Right ventricle myocardium inferior (tissue), 1 donor: Measurements from ENCODE around the gene DNPEP. TPM values are rescaled to one million over a fixed set of nuclear protein-coding genes. Genes with fewer than 3 reads are reported as not detected.
A peak's percentile ranks its signal among the peaks of the same experiment; 100 is the strongest.

Source experiments
- ATAC-seq: fragments of 200-7000 bp; cut with Tn5 transposase; one replicate; pipeline ENCODE4 v1.9.1; 2020; ENCODE audit warnings: mild to moderate bottlenecking, moderate library complexity
- DNase-seq: peaks from one replicate; pipeline ENCODE4 v3.0.0; 2021; ENCODE audit errors: missing footprints
- intact Hi-C: fragments of 100-400 bp; cut with DNase I; formaldehyde crosslinking; loops from one replicate; pipeline ENCODE4 v1.11.0; 2022
- long read RNA-seq: library from polyadenylated mRNA; unstranded; transcript quantifications from one replicate; pipeline ENCODE4 v2.0.0, GENCODE V29; 2021
- total RNA-seq: library from RNA; stranded (reverse); fragmentation: NEBNext Ultra II Directional; extraction: Animal tissue kit (Norgen Biotek cat#: 25700); gene quantifications from one replicate; pipeline ENCODE4 v1.2.1, GENCODE V29; 2021
- donor health status: DM: no; HTN: yes; CAD: no; lungs with severe emphysema.

DNPEP gene
- 66.6 TPM for total RNA-seq
- long read RNA-seq, transcript DNPEP-203 (15 exons, 1,657 nt): minor isoform, 7 of 94 reads
- long read RNA-seq, transcript DNPEP-201 (15 exons, 2,425 nt): major isoform, 65 of 94 reads
- long read RNA-seq, partial matches to known transcripts: 9 of 94 reads
- long read RNA-seq, other reads (novel, unspliced or antisense): 10 of 94 reads

DNA sequence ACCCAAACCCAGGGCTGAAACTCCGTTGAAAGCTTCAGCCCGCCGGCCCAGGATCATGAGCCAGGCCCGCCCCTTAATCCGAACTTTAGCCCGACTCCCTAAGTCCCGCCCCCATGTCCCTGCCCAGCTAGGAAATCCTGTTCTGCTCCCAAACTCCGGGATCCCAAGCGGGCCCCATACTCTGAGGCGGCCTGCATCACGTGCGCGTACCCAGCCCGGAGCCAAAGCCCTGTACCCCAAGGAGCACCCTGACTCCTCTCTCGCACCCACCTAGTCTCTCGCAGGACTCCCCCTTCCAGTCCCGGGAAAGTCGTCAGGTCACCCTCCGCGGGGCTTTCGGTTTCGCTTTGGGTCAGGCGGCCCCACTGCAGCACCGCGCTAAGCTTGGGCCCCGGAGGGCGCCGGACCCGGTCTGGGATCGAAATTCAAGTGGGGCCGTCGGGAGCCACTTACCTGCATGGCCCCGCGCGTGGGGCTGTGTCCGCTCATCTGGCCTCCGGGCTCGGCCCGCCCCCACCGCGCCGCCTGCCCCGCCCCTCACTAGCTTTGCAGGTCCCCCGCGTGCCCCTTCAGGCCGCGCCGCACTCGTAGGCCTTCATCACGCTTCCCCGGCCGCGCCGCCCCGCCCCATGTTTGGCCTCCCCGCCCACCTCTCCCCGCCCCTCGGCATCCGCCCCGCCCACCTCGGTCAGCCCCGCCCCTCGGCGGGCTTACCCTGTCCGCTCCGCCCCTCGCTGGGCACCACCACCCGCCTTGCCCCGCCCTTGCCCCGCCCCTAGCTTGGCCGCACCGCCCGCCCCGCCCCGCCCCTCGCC lies at the start of gene DNPEP:
DNPEP (minus strand) TSS at position 607 of the 815 bp plus-strand sequence; CDS start at position 489, 118 bp downstream.
- intact Hi-C loops: loop anchor here (5.0 kb wide), 2 partner anchors 110 to 210 kb away; partner anchors contain the start of genes CNPPD1, DNAJB2 and RETREG2
- DNase-seq (peak; percentile 98), ATAC-seq (peak; percentile 81)

DNA sequence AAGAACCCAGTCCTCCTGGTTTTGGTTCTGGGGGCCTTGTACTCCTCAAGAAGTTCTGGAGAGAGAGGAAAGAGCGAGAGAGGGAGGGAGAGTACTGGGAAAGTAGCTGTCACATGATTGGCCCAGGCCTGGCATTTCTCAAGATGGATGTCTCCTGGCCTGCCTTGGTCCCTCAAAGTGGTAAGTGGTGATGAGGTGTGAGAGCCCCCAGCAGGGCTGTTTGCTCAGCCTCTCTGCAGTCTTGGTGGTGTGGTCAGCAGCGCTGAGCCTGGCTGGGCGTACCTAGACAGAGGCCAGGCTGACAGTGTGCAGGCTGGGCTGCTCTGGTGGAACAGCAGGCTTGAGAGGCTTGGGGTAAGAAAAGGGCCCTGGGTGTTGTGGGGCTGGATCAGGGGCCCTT lies 49.4 kb upstream of the DNPEP start:
- intact Hi-C loops: no loop called here
- DNase-seq: no peak

DNA sequence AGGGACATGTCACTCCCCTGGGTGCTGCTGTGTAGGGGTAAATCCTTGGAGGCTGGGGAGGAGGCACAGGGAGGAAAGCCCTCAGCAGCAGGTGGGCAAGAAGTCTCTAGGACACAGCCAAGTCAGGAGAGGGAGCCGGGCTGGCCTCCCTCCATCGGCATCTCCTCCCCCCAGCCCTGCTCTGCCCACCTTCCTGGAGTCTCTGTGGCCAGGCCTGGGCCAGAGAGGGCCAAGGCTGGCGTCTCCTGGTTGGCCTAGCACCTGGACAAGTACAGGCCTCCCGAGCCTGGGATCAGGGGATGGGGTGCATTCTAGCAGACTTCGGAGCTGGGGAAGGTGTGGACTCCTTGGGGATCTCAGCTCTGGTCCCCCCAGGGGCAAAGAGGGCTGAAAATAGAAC lies 48.8 kb upstream of the DNPEP start:
- intact Hi-C loops: no loop called here
- DNase-seq (no peak), ATAC-seq (no peak)

More for the DNA sequence above, 49.4 kb upstream of the DNPEP start:
- ATAC-seq: no peak

DNA sequence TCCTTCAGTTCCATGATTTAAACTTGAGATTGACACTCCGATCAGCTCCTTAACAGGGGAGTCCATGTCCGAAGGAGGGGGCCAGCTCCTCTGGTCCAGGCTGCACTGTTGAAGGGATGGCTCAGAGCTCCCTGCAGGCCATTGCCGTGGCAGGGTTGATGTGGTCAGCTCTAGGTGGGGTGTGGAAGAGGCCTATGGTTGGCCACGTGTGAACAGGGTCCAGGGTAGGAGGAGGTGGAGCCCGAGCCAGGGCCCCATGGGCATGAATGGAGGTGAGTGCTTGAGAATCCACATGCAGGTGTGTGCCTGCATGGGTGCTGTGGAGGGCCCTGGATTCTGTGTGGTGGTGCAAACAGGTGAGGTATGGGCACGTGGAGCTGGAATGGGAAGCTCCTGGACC lies 48.0 kb upstream of the DNPEP start:
- intact Hi-C loops: loop anchor here (2.0 kb wide), 1 partner anchor 17 kb away; no protein-coding TSS in a partner anchor
- no peak for DNase-seq
- no peak for ATAC-seq

DNA sequence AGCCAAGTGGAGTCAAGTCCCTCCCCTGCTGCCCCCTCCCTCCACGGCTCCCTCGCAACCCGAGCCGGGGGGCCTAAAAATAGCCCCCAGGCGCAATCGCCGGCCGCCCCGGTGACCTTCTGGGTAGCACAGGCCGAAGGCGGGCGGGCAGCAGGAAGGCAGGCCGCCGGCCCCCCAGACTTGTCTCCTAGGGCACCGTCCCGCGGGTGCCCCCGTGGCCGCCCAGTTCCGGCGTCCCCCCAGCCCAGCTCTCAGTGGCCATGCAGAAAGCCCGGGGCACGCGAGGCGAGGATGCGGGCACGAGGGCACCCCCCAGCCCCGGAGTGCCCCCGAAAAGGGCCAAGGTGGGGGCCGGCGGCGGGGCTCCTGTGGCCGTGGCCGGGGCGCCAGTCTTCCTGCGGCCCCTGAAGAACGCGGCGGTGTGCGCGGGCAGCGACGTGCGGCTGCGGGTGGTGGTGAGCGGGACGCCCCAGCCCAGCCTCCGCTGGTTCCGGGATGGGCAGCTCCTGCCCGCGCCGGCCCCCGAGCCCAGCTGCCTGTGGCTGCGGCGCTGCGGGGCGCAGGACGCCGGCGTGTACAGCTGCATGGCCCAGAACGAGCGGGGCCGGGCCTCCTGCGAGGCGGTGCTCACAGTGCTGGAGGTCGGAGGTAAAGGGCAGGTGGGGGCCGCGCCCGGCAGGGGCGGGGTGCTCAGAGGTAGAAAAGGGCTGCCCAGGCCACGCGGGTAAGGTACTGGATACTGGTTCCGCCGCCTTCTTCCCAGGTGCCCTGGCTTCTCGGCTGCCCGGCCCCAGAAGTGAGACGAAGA lies 47.2 kb upstream of the DNPEP start, which contains the start of gene SPEG:
SPEG (plus strand) TSS at position 126 of the 808 bp plus-strand sequence; CDS start at position 261, 135 bp downstream.
- ATAC-seq (peak; percentile 35), DNase-seq (no peak)
- intact Hi-C loops: loop anchor here (1.0 to 5.0 kb wide), 3 partner anchors 18 to 42 kb away; no protein-coding TSS in a partner anchor

DNA sequence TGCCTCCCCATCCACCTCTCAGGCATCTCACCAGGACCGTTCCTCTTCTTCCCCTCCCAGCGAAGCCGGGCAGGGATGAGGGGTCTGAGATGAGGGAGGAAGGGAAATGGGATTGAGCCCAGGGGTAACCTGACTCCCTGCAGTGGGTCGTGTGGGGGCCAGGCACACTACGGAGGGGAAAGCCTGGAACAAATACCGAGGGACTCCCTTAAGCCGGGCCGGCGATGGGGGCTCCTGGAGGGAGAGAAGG lies 46.7 kb upstream of the DNPEP start:
- DNase-seq (no peak), ATAC-seq (no peak)
- intact Hi-C loops: loop anchor here (1.0 to 5.0 kb wide), 3 partner anchors 18 to 43 kb away; no protein-coding TSS in a partner anchor

DNA sequence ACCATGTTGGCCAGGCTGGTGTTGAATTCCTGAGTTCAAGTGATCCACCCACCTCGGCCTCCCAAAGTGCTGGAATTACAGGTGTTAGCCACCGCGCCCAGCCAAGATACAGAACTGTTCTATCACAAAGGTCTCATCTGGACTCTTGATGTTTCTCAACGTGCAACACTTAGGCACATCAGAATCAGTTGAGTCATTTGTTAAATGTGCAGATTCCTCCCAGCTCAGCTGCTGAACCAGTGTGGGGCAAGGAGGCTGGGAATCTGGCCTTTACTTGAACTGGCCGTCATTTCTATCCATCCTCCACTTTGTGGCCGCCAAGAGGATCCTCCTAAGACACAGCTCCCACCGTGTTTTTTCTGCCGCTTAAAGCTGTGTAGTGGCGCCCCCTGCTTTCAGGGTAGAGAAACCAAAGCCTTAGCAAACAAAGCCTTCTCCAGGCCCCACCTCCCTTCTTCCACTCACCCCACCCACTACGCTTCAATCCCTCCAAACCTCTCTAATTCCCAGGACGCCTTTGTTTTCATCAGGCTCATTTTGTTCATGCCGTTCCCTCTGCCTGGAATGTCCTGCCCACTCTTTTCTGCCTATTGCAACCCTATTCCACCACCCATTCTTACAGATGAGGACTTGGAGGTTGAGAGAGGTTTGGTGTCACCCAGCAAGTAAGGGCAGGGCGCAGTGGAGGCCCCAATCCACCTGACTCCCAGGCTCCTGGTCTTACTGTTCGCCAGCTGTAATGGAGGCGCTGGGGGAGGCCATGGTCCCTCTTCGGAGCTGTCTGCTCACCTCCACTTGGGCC lies 46.2 kb upstream of the DNPEP start:
- ATAC-seq (peak; percentile 36), DNase-seq (no peak)
- intact Hi-C loops: loop anchor here (1.0 to 5.0 kb wide), 3 partner anchors 19 to 43 kb away; no protein-coding TSS in a partner anchor

DNA sequence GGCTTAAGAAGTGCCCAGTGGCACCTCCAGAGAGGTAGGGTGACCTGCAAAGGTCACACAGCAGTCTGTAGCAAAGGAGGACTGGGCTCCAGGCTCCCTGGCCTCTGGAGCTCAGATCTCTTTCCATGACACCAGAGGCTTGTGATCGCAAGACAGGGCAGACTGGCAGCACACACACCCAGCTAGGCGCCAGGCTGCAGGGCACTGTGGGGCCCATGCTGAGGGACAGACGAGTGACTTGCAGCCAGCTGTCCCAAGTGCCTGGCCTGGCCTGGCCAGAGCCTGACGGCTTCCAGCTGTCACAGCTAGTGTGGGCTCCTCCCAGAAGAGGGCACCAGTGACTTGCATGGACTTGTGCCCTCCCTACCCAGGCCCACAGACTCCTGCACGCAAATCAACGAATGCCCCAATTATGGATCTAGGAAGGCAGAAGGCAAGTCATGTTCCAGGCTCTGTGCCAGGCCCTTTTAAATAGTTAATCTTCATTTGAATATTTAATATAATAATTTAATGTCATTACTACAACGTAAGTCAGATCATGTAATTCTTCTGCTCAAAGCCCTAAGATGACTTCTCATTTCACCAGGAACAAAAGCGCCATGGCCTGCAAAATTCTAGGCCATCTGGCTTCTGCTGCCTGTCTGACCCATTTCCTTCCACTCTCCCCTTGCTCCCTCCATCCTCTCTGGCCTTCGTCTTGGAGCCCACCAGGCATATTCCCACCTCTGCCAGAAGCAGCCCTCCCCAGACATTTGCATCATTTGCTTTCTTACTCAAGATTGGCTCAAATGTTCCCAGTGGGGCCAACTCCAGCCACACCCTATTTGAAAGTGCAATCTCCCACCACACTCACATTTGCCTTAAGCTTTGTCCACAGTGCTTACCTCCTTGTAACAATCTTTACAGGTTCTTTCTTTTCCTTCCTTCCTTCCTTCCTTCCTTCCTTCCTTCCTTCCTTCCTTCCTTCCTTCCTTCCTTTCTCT lies 43.2 kb upstream of the DNPEP start:
- peak; percentile 80 for ATAC-seq
- no peak for DNase-seq
- intact Hi-C loops: loop anchor here (5.0 kb wide), 1 partner anchor 46 kb away; no protein-coding TSS in a partner anchor

DNA sequence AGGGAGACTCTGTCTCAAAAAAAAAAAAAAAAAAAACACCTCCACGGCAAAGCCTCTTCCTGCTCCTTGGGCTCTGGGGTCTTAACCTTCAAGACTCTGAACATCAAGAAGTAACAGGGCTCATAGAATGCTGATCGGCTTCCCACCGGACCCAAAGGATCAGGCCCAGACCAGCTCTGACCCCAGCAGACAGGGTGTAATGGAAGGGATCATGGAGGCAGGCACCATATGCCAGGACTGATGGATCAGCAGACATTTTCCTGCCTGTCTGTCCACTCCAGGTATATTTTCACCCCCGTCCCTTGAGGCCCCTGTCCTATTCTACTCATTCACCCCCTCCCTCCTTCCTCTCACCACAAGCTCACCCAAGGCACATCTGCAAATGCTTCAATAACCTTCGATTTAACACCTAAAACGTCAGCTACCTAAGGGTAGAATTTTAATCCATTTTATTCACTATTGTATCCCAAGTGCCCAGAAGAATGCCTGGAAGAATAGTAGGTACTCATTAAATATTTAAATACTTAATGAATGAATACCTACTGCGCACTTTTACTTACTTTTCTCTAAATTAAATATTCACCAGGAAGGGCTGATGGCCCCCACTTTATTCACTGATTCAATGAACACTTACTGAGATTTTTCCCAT lies 42.4 kb upstream of the DNPEP start:
- no peak for DNase-seq
- no peak for ATAC-seq
- intact Hi-C loops: loop anchor here (5.0 kb wide), 1 partner anchor 47 kb away; no protein-coding TSS in a partner anchor

DNA sequence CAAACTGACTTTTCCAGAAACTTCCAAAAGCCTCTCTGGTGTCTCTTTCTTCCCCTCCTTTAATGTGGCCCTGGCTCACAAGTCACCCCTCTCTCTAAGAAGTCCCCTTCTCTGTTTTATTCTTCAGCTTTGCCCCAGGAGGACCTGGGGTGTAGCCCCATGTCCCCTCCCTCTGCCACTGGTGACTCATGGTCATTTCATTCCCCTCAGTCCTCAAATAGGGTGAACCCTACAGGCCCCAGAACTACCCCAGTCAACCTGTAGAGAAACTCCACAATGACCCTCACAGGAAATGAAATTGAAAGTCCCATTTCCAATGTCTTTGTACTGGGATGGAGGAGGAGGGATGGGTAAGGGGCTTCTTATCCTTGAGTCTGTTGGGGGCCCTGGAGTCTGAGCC lies 40.8 kb upstream of the DNPEP start:
- intact Hi-C loops: no loop called here
- DNase-seq (no peak), ATAC-seq (no peak)

DNA sequence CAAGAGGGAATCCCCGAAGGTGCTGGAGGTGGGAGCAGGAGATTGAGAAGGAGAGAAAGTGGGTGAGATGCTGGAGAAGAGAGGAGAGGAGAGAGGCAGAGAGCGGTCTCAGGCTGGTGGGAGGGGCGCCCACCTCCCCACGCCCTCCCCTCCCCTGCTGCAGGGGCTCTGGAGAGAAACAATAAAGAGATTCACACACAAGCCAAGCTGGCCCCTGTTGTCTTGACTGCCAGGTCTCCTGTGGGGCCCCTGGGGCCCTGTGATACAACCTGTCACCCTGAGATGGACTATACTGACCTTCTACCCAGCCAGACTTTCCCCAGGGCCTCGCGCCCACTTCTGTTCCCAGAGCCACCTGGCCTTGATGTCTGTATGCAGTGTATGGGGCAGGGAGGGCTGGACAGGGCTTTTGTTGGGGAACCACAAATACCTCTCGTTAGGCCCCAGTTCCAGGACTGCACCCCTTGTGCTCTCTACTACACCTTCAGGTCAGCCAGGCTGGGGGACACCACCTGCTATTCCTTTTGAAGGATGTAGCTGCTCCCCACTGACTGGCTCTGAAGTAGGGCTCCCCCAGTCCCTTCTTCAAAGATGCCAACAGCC lies 38.9 kb upstream of the DNPEP start:
- intact Hi-C loops: no loop called here
- ATAC-seq (peak; percentile 9), DNase-seq (no peak)

DNA sequence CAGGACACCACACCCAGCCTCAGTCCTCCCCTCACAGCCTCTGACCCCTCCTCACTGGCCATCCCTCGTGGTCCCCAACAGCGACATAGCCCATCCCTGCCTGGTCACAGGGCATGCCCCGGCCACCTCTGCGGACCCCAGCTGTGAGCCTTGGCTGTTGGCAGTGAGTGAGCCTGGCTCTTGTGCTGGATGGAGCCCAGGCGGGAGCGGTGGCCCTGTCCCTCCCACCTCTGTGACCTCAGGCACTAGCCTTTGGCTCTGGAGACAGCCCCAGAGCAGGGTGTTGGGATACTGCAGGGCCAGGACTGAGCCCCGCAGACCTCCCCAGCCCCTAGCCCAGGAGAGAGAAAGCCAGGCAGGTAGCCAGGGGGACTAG lies 38.3 kb upstream of the DNPEP start:
- intact Hi-C loops: no loop called here
- ATAC-seq: no peak
- DNase-seq: no peak

DNA sequence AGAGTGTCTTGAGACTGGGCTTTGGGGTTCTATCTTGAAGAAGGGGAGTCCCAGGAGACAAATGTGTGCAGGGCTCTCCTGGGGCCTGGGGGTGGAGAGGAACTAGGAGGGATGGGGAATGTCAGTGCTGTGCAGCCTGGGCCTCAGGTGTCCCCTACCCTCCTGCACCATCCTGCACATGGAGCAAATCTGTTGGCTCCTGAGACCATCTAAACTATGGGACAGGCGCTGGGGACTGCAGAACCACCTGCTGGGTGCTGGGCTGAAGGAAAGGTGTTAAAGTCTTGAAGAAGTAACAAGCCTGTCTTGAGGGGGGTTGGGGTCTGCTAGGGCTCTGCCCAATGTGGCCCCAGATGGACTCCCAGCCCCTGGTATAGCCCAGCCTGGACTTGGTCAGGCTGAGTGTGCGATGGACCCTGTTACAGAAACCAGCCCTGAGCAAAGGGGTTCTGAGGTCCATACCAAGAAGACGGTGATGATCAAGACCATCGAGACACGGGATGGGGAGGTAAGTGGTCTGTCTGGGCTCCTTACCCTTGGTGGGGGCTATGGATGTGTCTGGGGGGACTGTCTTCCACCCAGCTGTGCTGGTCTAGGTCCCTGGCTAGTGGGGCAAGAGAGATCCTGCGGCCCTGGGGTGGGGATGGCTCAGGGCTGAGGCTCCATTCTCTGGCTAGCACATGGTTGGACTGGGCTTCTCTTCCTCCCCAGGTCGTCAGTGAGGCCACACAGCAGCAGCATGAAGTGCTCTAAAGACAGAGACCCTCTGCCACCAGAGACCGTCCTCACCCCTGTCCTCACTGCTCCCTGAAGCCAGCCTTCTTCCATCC lies 37.7 kb upstream of the DNPEP start:
- DNase-seq: no peak
- intact Hi-C loops: no loop called here

DNA sequence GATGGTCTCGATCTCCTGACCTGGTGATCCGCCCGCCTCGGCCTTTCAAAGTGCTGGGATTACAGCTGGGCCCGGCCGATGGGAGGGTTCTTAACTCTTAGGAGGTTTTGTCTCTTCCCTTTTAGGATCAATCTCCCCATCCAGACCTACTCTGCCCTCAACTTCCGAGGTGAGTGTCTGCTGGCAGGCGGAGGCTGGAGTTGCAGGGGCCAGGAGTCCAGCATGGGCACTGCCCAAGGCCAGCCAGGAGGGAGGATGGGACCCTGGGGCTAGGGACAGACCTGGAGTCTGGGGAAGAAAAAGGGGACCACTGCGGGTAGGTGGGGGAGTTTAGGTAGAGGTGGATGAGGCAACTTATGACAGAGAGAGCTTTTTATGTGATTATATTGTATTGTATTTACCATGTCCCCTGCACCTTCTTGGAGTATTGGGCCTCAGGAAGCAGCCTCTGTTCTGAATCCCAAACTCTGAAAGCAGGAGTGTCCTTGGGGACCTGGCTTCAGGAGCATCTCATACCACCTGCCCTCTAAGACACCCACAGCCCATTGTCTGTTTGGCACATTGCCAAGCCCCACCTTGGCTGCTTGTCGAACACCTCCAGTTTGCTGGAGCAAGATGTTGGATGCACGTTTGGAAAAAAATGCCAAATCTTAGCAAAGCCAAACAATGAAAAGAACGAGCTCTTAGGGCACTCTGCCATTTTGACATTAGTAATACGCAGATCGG lies 36.1 kb upstream of the DNPEP start:
- ATAC-seq: no peak
- intact Hi-C loops: no loop called here

More for the DNA sequence above, 37.7 kb upstream of the DNPEP start:
- no peak for ATAC-seq

DNA sequence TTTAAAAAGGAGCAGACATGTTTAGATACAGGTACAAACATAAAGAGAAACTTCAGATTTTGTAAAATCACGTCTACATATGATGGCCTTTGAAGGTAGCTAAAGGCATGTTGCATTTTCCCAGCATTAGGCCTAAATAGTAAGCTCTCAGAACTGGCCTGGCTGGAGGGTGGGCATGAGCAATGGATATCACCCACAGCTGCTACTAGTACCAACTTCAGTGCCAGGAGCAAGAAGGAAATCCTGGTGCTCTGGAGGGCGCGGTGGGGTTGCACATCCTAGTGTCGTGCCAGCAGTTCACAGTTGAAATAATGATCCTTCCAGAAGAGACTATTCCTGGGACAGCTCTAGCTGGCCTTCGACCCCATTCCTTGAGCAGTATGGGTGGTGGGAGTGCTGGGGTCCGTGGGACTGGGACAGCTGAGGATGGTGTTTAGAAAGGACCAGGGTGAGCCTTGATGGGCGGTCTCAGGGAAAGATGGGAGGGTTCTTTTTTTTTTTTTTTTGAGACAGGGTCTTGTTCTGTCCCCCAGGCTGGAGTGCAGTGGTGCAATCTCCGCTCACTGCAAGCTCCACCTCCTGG lies 35.3 kb upstream of the DNPEP start:
- DNase-seq (no peak), ATAC-seq (no peak)
- intact Hi-C loops: no loop called here

More for the DNA sequence above, 36.1 kb upstream of the DNPEP start:
- DNase-seq: no peak
